Neural progenitor cell (in vitro differentiated cells): ENCODE measurements around the gene RGS7. TPM values are rescaled to one million over a fixed set of nuclear protein-coding genes. Genes with fewer than 3 reads are reported as not detected.

ENCODE experiments used
- DNase-seq: peaks from one replicate; pipeline ENCODE4 v3.0.0-alpha.2; 2016; ENCODE audit warnings: low spot score
- H2AFZ ChIP-seq: fragments of 200-600 bp; sonication (generic); replicated peaks from 2 replicates; pipeline ENCODE4 v1.6.1; 2016; ENCODE audit warnings: antibody characterized with exemption
- H3F3A ChIP-seq: fragments of 200-600 bp; sonication (generic); 2 replicates; pipeline ENCODE4 v1.6.1; 2016; ENCODE audit warnings: antibody characterized with exemption, low read depth
- H3K27ac ChIP-seq: fragments of 200-600 bp; sonication (generic); 2 replicates; pipeline ENCODE4 v1.5.1; 2016; ENCODE audit warnings: mild to moderate bottlenecking
- H3K27me3 ChIP-seq: fragments of 200-600 bp; sonication (generic); 2 replicates; pipeline ENCODE4 v1.6.1; 2016; ENCODE audit warnings: mild to moderate bottlenecking, moderate library complexity
- H3K36me3 ChIP-seq: fragments of 200-600 bp; sonication (generic); 2 replicates; pipeline ENCODE4 v1.5.1; 2016
- H3K4me1 ChIP-seq: fragments of 200-600 bp; sonication (generic); 2 replicates; pipeline ENCODE4 v1.6.1; 2016; ENCODE audit warnings: mixed run types
- H3K4me2 ChIP-seq: fragments of 200-600 bp; sonication (generic); 2 replicates; pipeline ENCODE4 v1.6.1; 2016
- H3K4me3 ChIP-seq: fragments of 200-600 bp; sonication (generic); 2 replicates; pipeline ENCODE4 v1.5.1; 2016
- H3K79me2 ChIP-seq: fragments of 200-600 bp; sonication (generic); 2 replicates; pipeline ENCODE4 v1.6.1; 2016; ENCODE audit warnings: low read depth
- H3K9ac ChIP-seq: fragments of 200-600 bp; sonication (generic); 2 replicates; pipeline ENCODE4 v1.6.1; 2016
- H3K9me3 ChIP-seq: fragments of 200-600 bp; sonication (generic); 2 replicates; pipeline ENCODE4 v1.5.1; 2016; ENCODE audit warnings: low read depth
- H4K20me1 ChIP-seq: fragments of 200-600 bp; sonication (generic); 2 replicates; pipeline ENCODE4 v1.6.1; 2016; ENCODE audit warnings: low read depth
- H3K27ac Mint-ChIP-seq: 3 replicates; pipeline ENCODE4 v1.8.0; 2021; ENCODE audit warnings: mixed read lengths
- H3K27me3 Mint-ChIP-seq: 2 replicates; pipeline ENCODE4 v1.8.0; 2022; ENCODE audit warnings: low read depth, mild to moderate bottlenecking, inconsistent platforms, moderate library complexity, mixed read lengths; ENCODE audit not compliant: insufficient read depth
- H3K36me3 Mint-ChIP-seq: 3 replicates; pipeline ENCODE4 v1.8.0; 2021; ENCODE audit warnings: mixed read lengths
- H3K4me1 Mint-ChIP-seq: 3 replicates; pipeline ENCODE4 v1.8.0; 2021; ENCODE audit warnings: mixed read lengths
- H3K4me3 Mint-ChIP-seq: 3 replicates; pipeline ENCODE4 v1.8.0; 2021; ENCODE audit warnings: mild to moderate bottlenecking, moderate library complexity, mixed read lengths
- H3K9me3 Mint-ChIP-seq: 3 replicates; pipeline ENCODE4 v1.8.0; 2020; ENCODE audit warnings: mixed read lengths
- EZH2 ChIP-seq: fragments of 200-600 bp; sonication (generic); IDR thresholded peaks from 2 replicates; pipeline ENCODE4 v1.6.1; 2017; ENCODE audit warnings: antibody characterized with exemption, mild to moderate bottlenecking, moderate library complexity
- EZH2phosphoT487 ChIP-seq: fragments of 200-600 bp; sonication (generic); IDR thresholded peaks from 2 replicates; pipeline ENCODE4 v1.6.1; 2017; ENCODE audit warnings: antibody characterized with exemption
- total RNA-seq: library from RNA; depleted of rRNA; stranded (reverse); fragments of >200 nt; gene quantifications from 2 replicates; pipeline ENCODE4 v1.2.3, GENCODE V29; 2015; ENCODE audit warnings: low replicate concordance
- TF ChIP-seq, protein P1 (sequence below): fragments of 200-600 bp; sonication (generic); IDR thresholded peaks from 2 replicates; pipeline ENCODE4 v1.5.1; 2017; ENCODE audit warnings: antibody characterized with exemption, mild to moderate bottlenecking

Gene RGS7
- total RNA-seq, 1 donor from 2014 or later, result not detected

DNA sequence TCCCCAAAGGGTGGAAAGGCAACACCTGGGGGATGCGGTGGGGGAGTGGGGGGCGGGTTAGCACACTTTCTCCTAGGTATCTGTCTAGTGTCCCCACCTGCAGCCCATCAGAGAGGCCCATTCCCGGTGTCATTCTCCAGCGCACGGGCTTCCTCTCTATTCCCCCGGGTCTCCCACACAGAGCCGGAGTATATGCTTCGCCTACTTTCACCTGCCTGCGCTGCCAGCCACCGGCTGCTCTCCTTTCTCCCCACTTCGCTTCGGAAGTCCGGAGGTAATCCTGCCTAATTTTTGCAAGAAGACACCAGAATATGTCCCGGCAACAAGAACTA is 852 bp downstream of the RGS7 start:
- Histone ChIP-seq H3K9me3 (no peaks in the 10 kb centered on the region), H3K4me1 (peaks cover 11% of the 10 kb centered on the region), H3F3A (peaks cover 14% of the 10 kb centered on the region), H2AFZ (peak overlapping the region; percentile 68), H3K4me2 (peak overlapping the region; percentile 99), H3K36me3 (no peaks in the 10 kb centered on the region), H3K79me2 (no peaks in the 10 kb centered on the region), H3K27ac (no peak overlapping the region), H3K9ac (no peak overlapping the region), H4K20me1 (peaks cover 11% of the 10 kb centered on the region), H3K27me3 (peaks cover 75% of the 10 kb centered on the region), H3K4me3 (peak overlapping the region; percentile 83)
- H3K4me1 Mint-ChIP-seq, result peaks cover 9% of the 10 kb centered on the region
- TF ChIP-seq EZH2 (no peak), EZH2phosphoT487 (no peak)
- TF ChIP-seq, protein P1, sequence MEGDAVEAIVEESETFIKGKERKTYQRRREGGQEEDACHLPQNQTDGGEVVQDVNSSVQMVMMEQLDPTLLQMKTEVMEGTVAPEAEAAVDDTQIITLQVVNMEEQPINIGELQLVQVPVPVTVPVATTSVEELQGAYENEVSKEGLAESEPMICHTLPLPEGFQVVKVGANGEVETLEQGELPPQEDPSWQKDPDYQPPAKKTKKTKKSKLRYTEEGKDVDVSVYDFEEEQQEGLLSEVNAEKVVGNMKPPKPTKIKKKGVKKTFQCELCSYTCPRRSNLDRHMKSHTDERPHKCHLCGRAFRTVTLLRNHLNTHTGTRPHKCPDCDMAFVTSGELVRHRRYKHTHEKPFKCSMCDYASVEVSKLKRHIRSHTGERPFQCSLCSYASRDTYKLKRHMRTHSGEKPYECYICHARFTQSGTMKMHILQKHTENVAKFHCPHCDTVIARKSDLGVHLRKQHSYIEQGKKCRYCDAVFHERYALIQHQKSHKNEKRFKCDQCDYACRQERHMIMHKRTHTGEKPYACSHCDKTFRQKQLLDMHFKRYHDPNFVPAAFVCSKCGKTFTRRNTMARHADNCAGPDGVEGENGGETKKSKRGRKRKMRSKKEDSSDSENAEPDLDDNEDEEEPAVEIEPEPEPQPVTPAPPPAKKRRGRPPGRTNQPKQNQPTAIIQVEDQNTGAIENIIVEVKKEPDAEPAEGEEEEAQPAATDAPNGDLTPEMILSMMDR, result no peak
- peaks cover 16% of the 10 kb centered on the region for H3K27me3 Mint-ChIP-seq
- no peaks in the 10 kb centered on the region for H3K36me3 Mint-ChIP-seq
- no peaks in the 10 kb centered on the region for H3K9me3 Mint-ChIP-seq
- DNase-seq, result peak; percentile 14
- H3K4me3 Mint-ChIP-seq, result peak overlapping the region; percentile 93
- H3K27ac Mint-ChIP-seq, result no peak overlapping the region

DNA sequence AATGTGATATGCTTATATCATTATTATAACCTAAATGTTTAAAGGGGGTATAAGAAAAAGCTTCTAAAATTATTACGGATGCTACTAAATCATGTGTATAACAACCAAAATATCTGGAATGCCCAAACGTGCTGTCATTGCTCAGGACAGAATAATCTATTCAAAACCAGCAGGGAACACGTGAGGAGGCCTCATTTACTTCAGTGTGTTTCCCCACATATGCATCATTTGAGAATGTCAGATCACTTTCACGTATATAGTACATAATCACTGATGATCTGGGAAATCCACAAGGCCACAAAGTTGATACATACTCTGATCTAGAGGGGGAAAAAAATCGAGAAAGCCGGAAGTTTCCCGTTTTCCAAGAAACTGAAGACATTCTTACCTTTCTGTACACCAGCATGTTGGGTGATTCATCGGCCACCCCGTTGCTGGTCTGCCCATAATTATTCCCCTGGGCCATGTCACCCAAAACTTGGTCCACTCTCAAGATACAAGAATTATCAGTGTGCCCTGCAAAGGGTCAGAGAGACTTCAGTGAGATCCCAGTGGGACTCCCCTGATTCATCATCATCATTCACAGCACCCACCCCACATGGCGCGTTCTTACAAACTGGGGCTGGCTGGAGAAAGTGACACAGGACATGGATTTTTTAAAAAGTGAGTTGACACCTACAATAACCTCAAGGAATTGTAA is 1.5 kb downstream of the RGS7 start:
- Histone ChIP-seq H3K79me2 (no peaks in the 10 kb centered on the region), H4K20me1 (peaks cover 11% of the 10 kb centered on the region), H3K4me1 (peaks cover 11% of the 10 kb centered on the region), H3K4me3 (no peak overlapping the region), H3K27me3 (peaks cover 75% of the 10 kb centered on the region), H3F3A (peaks cover 14% of the 10 kb centered on the region), H3K9me3 (no peaks in the 10 kb centered on the region), H2AFZ (no peak overlapping the region), H3K36me3 (no peaks in the 10 kb centered on the region), H3K4me2 (no peak overlapping the region), H3K27ac (no peak overlapping the region), H3K9ac (no peak overlapping the region)
- H3K4me3 Mint-ChIP-seq, result peak overlapping the region; percentile 93
- H3K9me3 Mint-ChIP-seq, result no peaks in the 10 kb centered on the region
- peaks cover 9% of the 10 kb centered on the region for H3K4me1 Mint-ChIP-seq
- peaks cover 16% of the 10 kb centered on the region for H3K27me3 Mint-ChIP-seq
- no peak for DNase-seq
- TF ChIP-seq EZH2 (no peak), EZH2phosphoT487 (no peak)
- TF ChIP-seq, protein P1, result no peak
- H3K36me3 Mint-ChIP-seq, result no peaks in the 10 kb centered on the region
- H3K27ac Mint-ChIP-seq, result no peak overlapping the region

DNA sequence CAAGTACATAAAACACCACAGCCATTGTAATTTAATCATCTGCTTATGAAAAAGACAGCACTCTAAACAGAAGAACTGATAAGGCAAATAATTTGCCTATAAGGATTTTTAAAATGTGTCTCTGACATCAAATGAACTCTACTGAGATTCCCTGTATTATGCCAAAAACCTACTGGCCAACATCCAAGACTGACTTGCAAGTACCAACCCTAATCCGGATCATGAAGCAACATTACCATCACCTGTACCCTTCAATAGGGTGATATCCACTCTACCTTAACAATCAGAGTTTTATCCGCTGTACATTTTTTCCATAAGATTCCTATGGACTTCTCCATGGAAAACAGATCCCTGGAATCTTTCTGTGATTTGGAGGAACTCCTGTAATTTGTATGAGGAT is 4.6 kb downstream of the RGS7 start:
- H3K4me1 Mint-ChIP-seq, result peaks cover 5% of the 10 kb centered on the region
- DNase-seq, result no peak
- Histone ChIP-seq H3K27ac (no peak overlapping the region), H3K36me3 (no peaks in the 10 kb centered on the region), H2AFZ (no peak overlapping the region), H3F3A (peaks cover 5% of the 10 kb centered on the region), H3K27me3 (peaks cover 49% of the 10 kb centered on the region), H3K9ac (no peak overlapping the region), H3K4me3 (no peak overlapping the region), H4K20me1 (peaks cover 8% of the 10 kb centered on the region), H3K9me3 (no peaks in the 10 kb centered on the region), H3K79me2 (no peaks in the 10 kb centered on the region), H3K4me2 (no peak overlapping the region), H3K4me1 (peaks cover 4% of the 10 kb centered on the region)
- H3K36me3 Mint-ChIP-seq, result no peaks in the 10 kb centered on the region
- peaks cover 10% of the 10 kb centered on the region for H3K27me3 Mint-ChIP-seq
- H3K4me3 Mint-ChIP-seq, result no peak overlapping the region
- no peaks in the 10 kb centered on the region for H3K9me3 Mint-ChIP-seq
- no peak overlapping the region for H3K27ac Mint-ChIP-seq
- TF ChIP-seq, protein P1, result no peak
- TF ChIP-seq EZH2 (no peak), EZH2phosphoT487 (no peak)
